A549 treated with AZD2906 at 1 μM for 4 hours (cell line): ENCODE results near the gene FXR1. TPM values are rescaled to one million over a fixed set of nuclear protein-coding genes. Genes with fewer than 3 reads are reported as not detected.

Experiments
- total RNA-seq: library from RNA; stranded (reverse); fragments of 200-300 nt; extraction: Qiagen RNA extraction; gene quantifications from 5 replicates; pipeline ENCODE4 v1.2.3, GENCODE V29; 2022

FXR1 gene
- 58.2 to 92.4 TPM (median 70.5 TPM) in 5 replicates for total RNA-seq

GRCh38 chr3:180912304-180913296 is at the start of gene FXR1:
Gene FXR1 (plus strand): TSS chr3:180912670. CDS start chr3:180912686, 16 bp downstream.

DNA sequence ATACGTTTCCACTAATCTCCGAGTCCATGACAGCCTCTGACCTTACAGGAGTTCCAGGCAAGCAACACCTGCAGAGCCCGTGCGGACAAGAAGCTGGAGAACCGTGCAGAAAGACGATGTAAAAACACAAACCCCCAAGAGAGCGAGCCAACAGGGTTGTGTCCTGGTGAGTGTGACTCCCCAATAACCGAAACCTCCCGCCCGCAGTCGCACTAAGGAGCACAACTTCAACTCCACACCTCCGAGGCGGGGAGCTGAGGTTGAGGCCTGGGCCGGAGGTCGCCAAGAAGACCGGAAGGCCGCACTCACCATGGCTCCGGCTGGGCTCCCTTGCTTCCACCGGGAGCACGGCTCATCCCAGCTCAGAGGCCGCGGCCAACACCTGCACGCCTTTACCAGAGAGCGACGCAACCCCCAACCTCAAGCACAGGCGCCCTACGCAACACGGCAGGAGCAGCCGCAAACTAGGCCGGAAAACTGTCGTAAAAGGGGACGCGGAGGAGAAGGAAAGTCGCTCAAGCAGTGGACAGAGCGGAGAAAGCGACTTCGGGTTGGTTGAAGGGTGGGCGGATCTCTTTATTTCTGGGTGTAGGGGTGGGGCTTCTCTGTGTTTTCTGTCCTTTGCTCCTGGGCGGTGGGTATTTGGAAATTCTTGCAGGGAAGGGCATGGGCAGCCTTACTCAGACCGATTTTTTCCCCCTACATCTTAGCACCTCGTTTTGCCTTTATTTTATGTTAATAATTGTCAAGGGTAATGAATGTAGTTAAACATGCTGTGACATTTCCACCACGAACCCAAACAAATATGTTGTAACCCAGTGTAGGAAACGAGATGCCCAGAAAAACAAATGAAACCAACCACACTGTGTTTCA is 77.1 kb downstream of the FXR1 start, which contains the start of gene DNAJC19:
DNAJC19 (minus strand) TSS at position 446 of the 873 bp plus-strand sequence; CDS start at position 312, 134 bp downstream.

Other genes with a start within 250 kb of the FXR1 start
- not detected in 5 replicates for gene CCDC39, start 233.2 kb upstream of the FXR1 start, total RNA-seq
- 20.5 to 23.5 TPM (median 22.1 TPM) in 5 replicates for gene DNAJC19, start 77.1 kb downstream of the FXR1 start, total RNA-seq